ENCODE results near the gene WIPF1.

Gene WIPF1

DNA sequence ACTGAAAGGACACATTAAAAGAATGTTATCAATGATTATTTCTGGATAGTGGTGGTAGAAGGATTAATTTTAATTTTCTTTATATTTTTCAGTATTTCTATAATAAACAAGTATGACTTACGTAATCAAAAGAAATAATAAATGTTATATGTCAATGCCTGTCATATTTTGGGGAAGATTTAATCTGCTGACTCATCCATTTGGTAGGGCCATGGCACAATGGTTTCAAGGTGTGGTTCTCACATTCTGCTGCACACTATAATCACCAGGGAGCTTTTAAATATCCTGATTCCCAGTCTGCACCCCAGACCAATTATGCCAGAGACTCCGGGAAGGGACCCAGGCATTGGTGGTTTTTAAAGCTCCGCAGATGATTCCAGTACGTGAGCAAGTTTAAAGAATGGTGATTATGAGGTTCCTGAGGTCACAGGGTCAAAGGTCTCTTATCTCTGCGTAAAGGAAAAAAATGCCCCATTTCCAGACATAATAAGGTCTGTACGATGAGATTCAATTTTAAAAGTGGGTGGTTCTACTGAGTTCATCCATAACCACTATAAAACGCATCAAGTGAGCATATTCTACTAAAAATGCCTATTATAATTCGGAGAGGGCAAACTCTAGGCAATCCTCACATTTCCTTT is 27.2 kb downstream of the WIPF1 start:
- Histone ChIP-seq H2AFZ (ENCODE audit: low read length) (no peak overlapping the region), H3K9me3 (ENCODE audit: insufficient read depth, low read depth, low read length) (no peaks in the 10 kb centered on the region), H3K27me3 (ENCODE audit: insufficient read depth, low read length, poor library complexity, severe bottlenecking) (no peaks in the 10 kb centered on the region), H3K9ac (ENCODE audit: low read depth, low read length, poor library complexity, severe bottlenecking) (no peak overlapping the region), H4K20me1 (ENCODE audit: insufficient read depth, low read length, poor library complexity, severe bottlenecking) (peaks cover 18% of the 10 kb centered on the region), H3K4me3 (ENCODE audit: low read length, poor library complexity, severe bottlenecking) (no peak overlapping the region), H3K36me3 (ENCODE audit: insufficient read depth, low read length) (peaks cover 97% of the 10 kb centered on the region), H3K4me2 (ENCODE audit: low read depth, low read length, poor library complexity, severe bottlenecking) (no peak overlapping the region), H3K9me2 (replicated peaks; ENCODE audit: low read depth, low read length) (no peaks in the 10 kb centered on the region), H3K79me2 (ENCODE audit: insufficient read depth, low read length) (peaks cover 15% of the 10 kb centered on the region; the same call in 1 of the 2 replicates), H3K4me1 (ENCODE audit: insufficient read depth, low read length, poor library complexity, severe bottlenecking) (peaks cover 7% of the 10 kb centered on the region), H3F3A (ENCODE audit: low read depth) (no peaks in the 10 kb centered on the region)
- TF ChIP-seq EZH2phosphoT487 (IDR thresholded peaks at IDR 0.05; ENCODE audit: borderline replicate concordance), result no peak
- TF ChIP-seq, protein P1, sequence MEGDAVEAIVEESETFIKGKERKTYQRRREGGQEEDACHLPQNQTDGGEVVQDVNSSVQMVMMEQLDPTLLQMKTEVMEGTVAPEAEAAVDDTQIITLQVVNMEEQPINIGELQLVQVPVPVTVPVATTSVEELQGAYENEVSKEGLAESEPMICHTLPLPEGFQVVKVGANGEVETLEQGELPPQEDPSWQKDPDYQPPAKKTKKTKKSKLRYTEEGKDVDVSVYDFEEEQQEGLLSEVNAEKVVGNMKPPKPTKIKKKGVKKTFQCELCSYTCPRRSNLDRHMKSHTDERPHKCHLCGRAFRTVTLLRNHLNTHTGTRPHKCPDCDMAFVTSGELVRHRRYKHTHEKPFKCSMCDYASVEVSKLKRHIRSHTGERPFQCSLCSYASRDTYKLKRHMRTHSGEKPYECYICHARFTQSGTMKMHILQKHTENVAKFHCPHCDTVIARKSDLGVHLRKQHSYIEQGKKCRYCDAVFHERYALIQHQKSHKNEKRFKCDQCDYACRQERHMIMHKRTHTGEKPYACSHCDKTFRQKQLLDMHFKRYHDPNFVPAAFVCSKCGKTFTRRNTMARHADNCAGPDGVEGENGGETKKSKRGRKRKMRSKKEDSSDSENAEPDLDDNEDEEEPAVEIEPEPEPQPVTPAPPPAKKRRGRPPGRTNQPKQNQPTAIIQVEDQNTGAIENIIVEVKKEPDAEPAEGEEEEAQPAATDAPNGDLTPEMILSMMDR (conservative IDR thresholded peaks at IDR 0.05; ENCODE audit: low read length), result no peak

GRCh38 chr2:174569678-174570077 is 27.9 kb downstream of the WIPF1 start:
- H4K20me1 ChIP-seq (ENCODE audit: insufficient read depth, low read length, poor library complexity, severe bottlenecking), result peaks cover 17% of the 10 kb centered on the region
- no peaks in the 10 kb centered on the region for H3K9me3 ChIP-seq (ENCODE audit: insufficient read depth, low read depth, low read length)
- no peaks in the 10 kb centered on the region for H3K9me2 ChIP-seq (replicated peaks; ENCODE audit: low read depth, low read length)
- peaks cover 95% of the 10 kb centered on the region for H3K36me3 ChIP-seq (ENCODE audit: insufficient read depth, low read length)
- no peaks in the 10 kb centered on the region for H3K27me3 ChIP-seq (ENCODE audit: insufficient read depth, low read length, poor library complexity, severe bottlenecking)
- H3K4me3 ChIP-seq (ENCODE audit: low read length, poor library complexity, severe bottlenecking), result no peak overlapping the region
- peaks cover 12% of the 10 kb centered on the region; the same call in 1 of the 2 replicates for H3K79me2 ChIP-seq (ENCODE audit: insufficient read depth, low read length)
- no peaks in the 10 kb centered on the region for H3F3A ChIP-seq (ENCODE audit: low read depth)
- peaks cover 7% of the 10 kb centered on the region for H3K4me1 ChIP-seq (ENCODE audit: insufficient read depth, low read length, poor library complexity, severe bottlenecking)
- no peak overlapping the region for H3K4me2 ChIP-seq (ENCODE audit: low read depth, low read length, poor library complexity, severe bottlenecking)
- TF ChIP-seq, protein P1 (conservative IDR thresholded peaks at IDR 0.05; ENCODE audit: low read length), result no peak
- no peak for TF ChIP-seq EZH2phosphoT487 (IDR thresholded peaks at IDR 0.05; ENCODE audit: borderline replicate concordance)
- no peak overlapping the region for H3K9ac ChIP-seq (ENCODE audit: low read depth, low read length, poor library complexity, severe bottlenecking)
- H2AFZ ChIP-seq (ENCODE audit: low read length), result no peak overlapping the region

DNA sequence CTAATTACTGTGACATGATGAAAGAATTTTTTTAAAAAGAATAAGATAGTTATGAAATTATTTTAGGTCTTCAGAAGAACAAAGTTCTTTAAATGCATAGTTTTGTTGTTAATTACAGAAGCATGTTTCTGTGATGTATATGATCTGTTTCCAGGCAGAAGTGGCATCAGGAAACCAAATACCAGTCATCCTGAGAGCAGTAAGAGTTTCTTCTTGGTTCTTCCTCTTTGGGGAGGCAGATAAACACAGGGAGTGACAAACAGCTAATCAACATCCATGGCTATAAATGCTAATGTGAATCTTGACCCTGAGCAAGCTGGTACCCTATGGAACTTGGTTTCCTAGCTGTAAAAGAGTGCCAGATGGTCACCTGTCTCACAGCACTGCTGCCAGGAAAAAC is 29.2 kb downstream of the WIPF1 start:
- peaks cover 9% of the 10 kb centered on the region for H4K20me1 ChIP-seq (ENCODE audit: insufficient read depth, low read length, poor library complexity, severe bottlenecking)
- H3K9me2 ChIP-seq (replicated peaks; ENCODE audit: low read depth, low read length), result no peaks in the 10 kb centered on the region
- TF ChIP-seq EZH2phosphoT487 (IDR thresholded peaks at IDR 0.05; ENCODE audit: borderline replicate concordance), result no peak
- TF ChIP-seq, protein P1 (conservative IDR thresholded peaks at IDR 0.05; ENCODE audit: low read length), result no peak
- no peak overlapping the region for H3K4me3 ChIP-seq (ENCODE audit: low read length, poor library complexity, severe bottlenecking)
- H3K9me3 ChIP-seq (ENCODE audit: insufficient read depth, low read depth, low read length), result no peaks in the 10 kb centered on the region
- H3K27me3 ChIP-seq (ENCODE audit: insufficient read depth, low read length, poor library complexity, severe bottlenecking), result no peaks in the 10 kb centered on the region
- H3K9ac ChIP-seq (ENCODE audit: low read depth, low read length, poor library complexity, severe bottlenecking), result no peak overlapping the region
- H3K4me2 ChIP-seq (ENCODE audit: low read depth, low read length, poor library complexity, severe bottlenecking), result no peak overlapping the region
- no peak overlapping the region for H2AFZ ChIP-seq (ENCODE audit: low read length)
- H3K36me3 ChIP-seq (ENCODE audit: insufficient read depth, low read length), result peaks cover 95% of the 10 kb centered on the region
- H3K79me2 ChIP-seq (ENCODE audit: insufficient read depth, low read length), result peaks cover 12% of the 10 kb centered on the region; the same call in 1 of the 2 replicates
- H3K4me1 ChIP-seq (ENCODE audit: insufficient read depth, low read length, poor library complexity, severe bottlenecking), result peaks cover 7% of the 10 kb centered on the region
- H3F3A ChIP-seq (ENCODE audit: low read depth), result no peaks in the 10 kb centered on the region
